ENCODE measurements around the gene CFL2.

- no peak for TF ChIP-seq CTCF (IDR thresholded peaks at IDR 0.05)
- no peak for TF ChIP-seq POLR2A (IDR thresholded peaks at IDR 0.05)
Observed at GRCh38 chr14:34673702-34674101, 40.7 kb downstream of the CFL2 start.
